Panc1 (cell line): ENCODE data around the gene CREB3L1. TPM values are rescaled to one million over a fixed set of nuclear protein-coding genes. Genes with fewer than 3 reads are reported as not detected.
A peak's percentile ranks its signal among the peaks of the same experiment; 100 is the strongest.

Source experiments
- ATAC-seq: fragments of 200-7000 bp; cut with Tn5 transposase; 2 replicates; pipeline ENCODE4 v1.9.1; 2020; ENCODE audit warnings: mild to moderate bottlenecking, moderate library complexity
- BruUV-seq: library from RNA; stranded (reverse); fragments of 400-500 nt; replicated peaks from 2 replicates; lab custom pipeline; 2021; lab: Mats Ljungman, UMichigan
- CTCF ChIA-PET: fragments of 300-600 bp; sonication (Branson Sonifier 250); formaldehyde crosslinking; loops from one replicate; lab custom pipeline; 2022; ENCODE audit warnings: antibody characterized with exemption; lab: Charles Lee
- POLR2A ChIA-PET: fragments of 300-600 bp; sonication (Branson Sonifier 250); formaldehyde crosslinking; loops from one replicate; lab custom pipeline; 2022; ENCODE audit warnings: antibody characterized with exemption; lab: Charles Lee
- DNase-seq: peaks from one replicate; pipeline ENCODE4 v3.0.0-alpha.2; 2010; ENCODE audit warnings: low read depth, low spot score
- H3K27ac ChIP-seq: 2 replicates; pipeline ENCODE4 v1.5.1; 2011; ENCODE audit warnings: mild to moderate bottlenecking, low read length, inconsistent platforms
- H3K27me3 ChIP-seq: fragments of 200-500 bp; sonication (Bioruptor generic); 2 replicates; pipeline ENCODE4 v1.6.0; 2014; ENCODE audit warnings: low read length, inconsistent platforms; ENCODE audit not compliant: control insufficient read depth, insufficient read depth
- H3K36me3 ChIP-seq: fragments of 200-500 bp; sonication (Bioruptor generic); 2 replicates; pipeline ENCODE4 v1.5.1; 2014; ENCODE audit warnings: inconsistent platforms, mild to moderate bottlenecking, low read length, moderate library complexity; ENCODE audit not compliant: control insufficient read depth, insufficient read depth
- H3K4me1 ChIP-seq: 2 replicates; pipeline ENCODE4 v1.5.1; 2011; ENCODE audit warnings: inconsistent platforms, mild to moderate bottlenecking, low read length, moderate library complexity; ENCODE audit not compliant: control insufficient read depth, insufficient read depth
- H3K4me3 ChIP-seq, 2 experiments: 2 replicates each; pipeline ENCODE4 v1.5.1; 2011 to 2012; ENCODE audit warnings: low read depth in 2 of 2, low read length in 2 of 2, mild to moderate bottlenecking in 2 of 2, inconsistent platforms in 1 of 2, moderate library complexity in 1 of 2
- H3K9me3 ChIP-seq: fragments of 200-500 bp; sonication (Bioruptor generic); 2 replicates; pipeline ENCODE4 v1.5.1; 2014; ENCODE audit warnings: low read depth, mild to moderate bottlenecking, inconsistent platforms, low read length, moderate library complexity; ENCODE audit not compliant: control insufficient read depth, insufficient read depth
- CTCF ChIP-seq: fragments of 450-650 bp; IDR thresholded peaks from 2 replicates; pipeline ENCODE4 v1.5.1; 2017; ENCODE audit warnings: mild to moderate bottlenecking
- POLR2AphosphoS5 ChIP-seq: IDR thresholded peaks from 2 replicates; pipeline ENCODE4 v1.6.1; 2012; ENCODE audit warnings: mild to moderate bottlenecking, low read depth, low read length, moderate library complexity
- REST ChIP-seq, 2 experiments: IDR thresholded peaks; 2 replicates each; pipeline ENCODE4 v1.6.1; 2011 to 2012; ENCODE audit warnings: low read depth in 2 of 2, control low read depth in 1 of 2, low read length in 1 of 2, mild to moderate bottlenecking in 1 of 2, moderate library complexity in 1 of 2; ENCODE audit not compliant: insufficient read depth in 1 of 2
- SIN3A ChIP-seq: IDR thresholded peaks from 2 replicates; pipeline ENCODE4 v1.6.1; 2012; ENCODE audit warnings: low read depth, mild to moderate bottlenecking, low read length, moderate library complexity, borderline replicate concordance; ENCODE audit not compliant: insufficient read depth
- TCF7L2 ChIP-seq: IDR thresholded peaks from 2 replicates; pipeline ENCODE4 v1.6.1; 2011; ENCODE audit warnings: mild to moderate bottlenecking, low read depth, low read length, inconsistent platforms
- in situ Hi-C: cut with HindIII; loops from 2 replicates; pipeline ENCODE4 v1.10.0; 2016; ENCODE audit warnings: low sequenced_read_pairs, low pct_unique_long_range_greater_than_20kb
- intact Hi-C: fragments of 100-400 bp; cut with micrococcal nuclease; formaldehyde crosslinking; loops from one replicate; pipeline ENCODE4 v1.10.0; 2022; ENCODE audit not compliant: unreplicated experiment
- total RNA-seq: library from RNA; stranded (reverse); gene quantifications from one replicate; pipeline ENCODE4 v1.2.1, GENCODE V29; 2021; ENCODE audit not compliant: unreplicated experiment

Gene CREB3L1
- total RNA-seq, 1 experiment from 2014 or later = 35.6 TPM

- H3K9me3 ChIP-seq = no peaks in the 10 kb centered on the region
- no peak for TF ChIP-seq TCF7L2
- no peak for TF ChIP-seq SIN3A
- no peak for TF ChIP-seq REST (IDR thresholded peaks at IDR 0.05; ENCODE audit: insufficient read depth in 1 of 2, low read depth in 2 of 2, low read length in 1 of 2)
- TF ChIP-seq POLR2AphosphoS5 = no peak
- intact Hi-C loops = no loop called here
- no peaks in the 10 kb centered on the region for H3K27me3 ChIP-seq
- DNase-seq = no peak
- ChIA-PET CTCF (interaction anchor here (0.6 to 1.7 kb wide), 2 partner anchors 9 to 312 kb away, joined by 5 to 6 read pairs; no protein-coding TSS in a partner anchor), POLR2A (no interaction called here)
- no peak overlapping the region for H3K4me3 ChIP-seq
- peak; percentile 65 for ATAC-seq
- in situ Hi-C loops = no loop called here
- no TSS peak for BruUV-seq
- peak overlapping the region; percentile 3; the same call in 1 of the 2 replicates for H3K27ac ChIP-seq
- no peaks in the 10 kb centered on the region for H3K36me3 ChIP-seq
- H3K4me1 ChIP-seq = peaks cover 3% of the 10 kb centered on the region; the same call in 1 of the 2 replicates
Observed at GRCh38 chr11:46248289-46249102, 29.0 kb upstream of the CREB3L1 start.

- Histone ChIP-seq H3K9me3 (no peaks in the 10 kb centered on the region), H3K36me3 (no peaks in the 10 kb centered on the region), H3K27ac (peak overlapping the region; percentile 3; the same call in 1 of the 2 replicates), H3K4me1 (no peaks in the 10 kb centered on the region), H3K27me3 (no peaks in the 10 kb centered on the region), H3K4me3 (no peak overlapping the region)
- ATAC-seq (no peak), DNase-seq (no peak)
- TF ChIP-seq TCF7L2 (no peak), REST (IDR thresholded peaks at IDR 0.05; ENCODE audit: insufficient read depth in 1 of 2, low read depth in 2 of 2, low read length in 1 of 2) (no peak), SIN3A (no peak), POLR2AphosphoS5 (no peak), CTCF (no peak)
- in situ Hi-C loops (no loop called here), intact Hi-C loops (no loop called here)
- BruUV-seq = no TSS peak
- CTCF ChIA-PET = interaction anchor here (1.7 kb wide), 1 partner anchor 10 kb away, joined by 5 read pairs; no protein-coding TSS in a partner anchor
- POLR2A ChIA-PET = interaction anchor here (0.6 to 0.9 kb wide), 2 partner anchors 9 to 233 kb away, joined by 4 read pairs; no protein-coding TSS in a partner anchor
Observed at GRCh38 chr11:46249103-46249937, 28.1 kb upstream of the CREB3L1 start.
